Sigmoid colon (tissue), 7 donors: Measurements from ENCODE around the gene OAS3. TPM values are rescaled to one million over a fixed set of nuclear protein-coding genes. Genes with fewer than 3 reads are reported as not detected.
"Not testable (repeated sequence)": the region's sequence is repeated elsewhere in the genome, so short reads cannot be mapped to it uniquely, and the experiment has no call there.

ENCODE experiments used
- DNase-seq: peaks from one replicate; pipeline ENCODE4 v3.0.0-alpha.2; 2019
- H3K27ac ChIP-seq, 4 donors: fragments of 200-600 bp; sonication (generic); one replicate each; pipeline ENCODE4 v1.5.1; 2016 to 2019; ENCODE audit warnings: mild to moderate bottlenecking in 1 of 4
- H3K27me3 ChIP-seq, 3 donors: fragments of 200-600 bp; sonication (generic); one replicate each; pipeline ENCODE4 v1.5.1; 2019; ENCODE audit warnings: mild to moderate bottlenecking in 1 of 3
- H3K36me3 ChIP-seq, 4 donors: fragments of 200-600 bp; sonication (generic); one replicate each; pipeline ENCODE4 v1.5.1; 2016 to 2019
- H3K4me1 ChIP-seq, 4 donors: fragments of 200-600 bp; sonication (generic); one replicate each; pipeline ENCODE4 v1.5.1; 2017 to 2019
- H3K4me3 ChIP-seq, 4 donors: fragments of 200-600 bp; sonication (generic); one replicate each; pipeline ENCODE4 v1.5.1; 2017 to 2019; ENCODE audit warnings: mild to moderate bottlenecking in 2 of 4, moderate library complexity in 1 of 4
- H3K9me3 ChIP-seq, 4 donors: fragments of 200-600 bp in 3 of 4; sonication (generic) in 3 of 4; one replicate each; pipeline versions ENCODE4 v1.5.1 to v1.6.1; 2013 to 2019
- CTCF ChIP-seq, 4 experiments: fragments of 450-650 bp in 3 of 4; fragments of 200-600 bp in 1 of 4; IDR thresholded peaks; one replicate each; pipeline ENCODE4 v1.5.1; 2016 to 2019; ENCODE audit warnings: antibody characterized with exemption in 4 of 4, mild to moderate bottlenecking in 3 of 4, moderate library complexity in 2 of 4
- EP300 ChIP-seq, 4 donors: sonication (generic); formaldehyde crosslinking; IDR thresholded peaks; one replicate each; pipeline ENCODE4 v1.6.1; 2017; ENCODE audit warnings: antibody characterized with exemption in 4 of 4
- POLR2A ChIP-seq, 2 donors: fragments of 450-650 bp; IDR thresholded peaks; one replicate each; pipeline ENCODE4 v1.6.1; 2016; ENCODE audit warnings: antibody characterized with exemption in 2 of 2, mild to moderate bottlenecking in 2 of 2, moderate library complexity in 2 of 2
- POLR2AphosphoS5 ChIP-seq, 4 donors: sonication (generic); formaldehyde crosslinking; IDR thresholded peaks; one replicate each; pipeline ENCODE4 v1.6.1; 2017; ENCODE audit warnings: antibody characterized with exemption in 4 of 4
- WGBS, 2 donors: extraction: QIAGEN DNeasy Blood & Tissue Kit; methylation state at CpG; one replicate each; pipeline ENCODE4 v1.1.7; 2013; 5-methylcytosine and 5-hydroxymethylcytosine counted together
- intact Hi-C: fragments of 100-400 bp; cut with DNase I; formaldehyde crosslinking; loops from one replicate; pipeline ENCODE4 v1.15.1; 2023
- polyA plus RNA-seq, 3 donors: library from polyadenylated mRNA; stranded (reverse); fragments of 200-250 nt; gene quantifications; one replicate each; pipeline ENCODE4 v1.2.3, GENCODE V29; 2013
- total RNA-seq, 4 donors: library from RNA; depleted of rRNA; stranded (reverse); fragments of >200 nt; gene quantifications; one replicate each; pipeline ENCODE4 v1.1.0, GENCODE V29; 2016
- donor health status: healthy with polysubstance abuse.
- donor health status: Bipolar disorder and iron deficiency.
- donor health status: healthy.

The OAS3 gene
- total and polyA plus RNA-seq, 7 donors, result 1.8 to 37.0 (median 6.1) TPM

DNA sequence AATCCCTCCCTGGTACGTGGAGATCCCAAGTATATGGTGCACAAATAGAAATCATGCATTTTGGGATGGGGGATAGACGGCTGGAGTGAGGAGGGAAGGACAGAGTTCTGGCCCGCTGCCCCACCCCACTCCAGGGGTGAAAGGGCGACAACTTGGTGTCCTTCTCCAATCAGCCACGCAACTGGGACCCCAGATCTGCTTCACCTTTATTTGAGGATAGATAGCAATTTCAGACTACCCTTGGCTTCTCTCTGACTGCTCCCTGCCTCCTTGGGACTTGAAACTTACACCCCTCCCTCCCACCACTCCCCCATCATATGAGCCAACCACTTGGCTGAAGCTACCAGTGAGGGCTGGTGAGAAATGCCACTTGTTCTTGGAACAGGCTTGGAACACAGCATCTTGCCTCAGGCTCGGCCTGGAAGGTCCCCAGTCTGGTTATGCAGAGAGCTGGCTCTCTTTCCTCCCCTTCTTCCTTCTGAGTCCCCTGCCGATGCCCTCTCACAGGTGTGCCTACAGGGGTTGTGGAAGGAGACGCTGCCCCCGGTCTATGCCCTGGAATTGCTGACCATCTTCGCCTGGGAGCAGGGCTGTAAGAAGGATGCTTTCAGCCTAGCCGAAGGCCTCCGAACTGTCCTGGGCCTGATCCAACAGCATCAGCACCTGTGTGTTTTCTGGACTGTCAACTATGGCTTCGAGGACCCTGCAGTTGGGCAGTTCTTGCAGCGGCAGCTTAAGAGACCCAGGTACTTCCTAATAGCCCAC lies 8.1 kb downstream of the OAS3 start:
- TF ChIP-seq CTCF (IDR thresholded peaks at IDR 0.05) (no peak), EP300 (IDR thresholded peaks at IDR 0.05) (no peak), POLR2AphosphoS5 (IDR thresholded peaks at IDR 0.05) (no peak), POLR2A (IDR thresholded peaks at IDR 0.05) (no peak)
- Histone ChIP-seq H3K4me3 (no peak overlapping the region), H3K9me3 (no peaks in the 10 kb centered on the region), H3K36me3 (peaks cover 0 to 24% (median 0%) of the 10 kb centered on the region in 4 donors), H3K27ac (no peak overlapping the region), H3K27me3 (no peaks in the 10 kb centered on the region), H3K4me1 (no peaks in the 10 kb centered on the region)
- no peak for DNase-seq
- 94% methylated on average over 14 of the region's 14 CpGs for WGBS, 2 donors
- intact Hi-C loops, result no loop called here

DNA sequence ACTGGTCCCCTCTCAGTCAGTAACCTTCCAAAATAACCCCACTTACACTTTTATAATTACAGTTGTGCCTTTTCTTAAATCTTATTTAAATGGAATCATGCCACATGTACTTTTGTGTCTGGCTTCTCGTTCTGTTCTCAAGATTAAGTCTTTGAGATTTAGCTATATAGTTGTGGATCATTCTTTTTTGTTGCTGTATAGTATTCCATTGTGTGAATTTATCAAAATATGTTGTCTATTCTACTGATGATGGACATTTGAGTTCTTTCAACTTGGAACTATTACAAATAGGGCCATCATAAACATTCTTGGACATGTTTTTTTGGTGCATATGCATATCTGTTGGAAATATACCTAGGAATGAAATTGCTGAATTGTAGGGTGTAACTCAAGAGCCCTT lies 9.0 kb downstream of the OAS3 start:
- no peaks in the 10 kb centered on the region for H3K4me1 ChIP-seq
- WGBS, 2 donors, result 0 to 54% methylated on average over 1 of the region's 1 CpG
- H3K9me3 ChIP-seq, result no peaks in the 10 kb centered on the region
- no peak for DNase-seq
- peaks cover 0 to 24% (median 0%) of the 10 kb centered on the region in 4 donors for H3K36me3 ChIP-seq
- no peak overlapping the region for H3K27ac ChIP-seq
- TF ChIP-seq POLR2AphosphoS5 (IDR thresholded peaks at IDR 0.05) (no peak), CTCF (IDR thresholded peaks at IDR 0.05) (no peak), POLR2A (IDR thresholded peaks at IDR 0.05) (no peak)
- no peaks in the 10 kb centered on the region for H3K27me3 ChIP-seq
- intact Hi-C loops, result no loop called here
- no peak overlapping the region for H3K4me3 ChIP-seq

DNA sequence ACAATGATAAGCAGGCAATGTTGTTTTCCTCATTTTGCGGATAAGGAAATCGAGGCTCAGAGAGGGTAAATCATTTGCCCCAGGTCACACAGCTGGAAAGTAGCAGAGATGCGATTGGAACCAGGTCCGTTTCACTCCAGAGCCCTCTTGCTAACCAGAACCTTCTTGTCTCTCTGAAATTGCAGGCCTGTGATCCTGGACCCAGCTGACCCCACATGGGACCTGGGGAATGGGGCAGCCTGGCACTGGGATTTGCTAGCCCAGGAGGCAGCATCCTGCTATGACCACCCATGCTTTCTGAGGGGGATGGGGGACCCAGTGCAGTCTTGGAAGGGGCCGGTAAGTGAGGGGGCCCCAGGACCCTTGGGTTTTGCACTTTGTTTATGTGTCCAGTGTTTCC lies 9.5 kb downstream of the OAS3 start:
- Histone ChIP-seq H3K27me3 (no peaks in the 10 kb centered on the region), H3K36me3 (peaks cover 0 to 24% (median 0%) of the 10 kb centered on the region in 4 donors), H3K27ac (no peak overlapping the region), H3K4me1 (no peaks in the 10 kb centered on the region), H3K4me3 (no peak overlapping the region), H3K9me3 (no peaks in the 10 kb centered on the region)
- 95 to 97% methylated on average over 5 of the region's 5 CpGs for WGBS, 2 donors
- no peak for DNase-seq
- intact Hi-C loops, result no loop called here
- TF ChIP-seq POLR2A (IDR thresholded peaks at IDR 0.05) (no peak), POLR2AphosphoS5 (IDR thresholded peaks at IDR 0.05) (no peak), CTCF (IDR thresholded peaks at IDR 0.05) (no peak)

DNA sequence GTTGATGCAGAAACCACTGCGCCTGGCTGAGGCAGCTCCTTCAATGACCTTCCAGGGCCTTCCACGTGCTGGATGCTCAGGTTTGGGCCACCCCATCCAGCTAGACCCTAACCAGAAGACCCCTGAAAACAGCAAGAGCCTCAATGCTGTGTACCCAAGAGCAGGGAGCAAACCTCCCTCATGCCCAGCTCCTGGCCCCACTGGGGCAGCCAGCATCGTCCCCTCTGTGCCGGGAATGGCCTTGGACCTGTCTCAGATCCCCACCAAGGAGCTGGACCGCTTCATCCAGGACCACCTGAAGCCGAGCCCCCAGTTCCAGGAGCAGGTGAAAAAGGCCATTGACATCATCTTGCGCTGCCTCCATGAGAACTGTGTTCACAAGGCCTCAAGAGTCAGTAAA lies 10.5 kb downstream of the OAS3 start:
- H3K36me3 ChIP-seq, result peaks cover 0 to 24% (median 0%) of the 10 kb centered on the region in 4 donors
- DNase-seq, result no peak
- H3K27ac ChIP-seq, result no peak overlapping the region
- H3K9me3 ChIP-seq, result no peaks in the 10 kb centered on the region
- 94 to 97% methylated on average over 7 of the region's 7 CpGs for WGBS, 2 donors
- no peak for TF ChIP-seq POLR2AphosphoS5 (IDR thresholded peaks at IDR 0.05)
- TF ChIP-seq EP300 (IDR thresholded peaks at IDR 0.05), result no peak
- no peak for TF ChIP-seq CTCF (IDR thresholded peaks at IDR 0.05)
- no peak for TF ChIP-seq POLR2A (IDR thresholded peaks at IDR 0.05)
- H3K4me3 ChIP-seq, result no peak overlapping the region
- intact Hi-C loops, result no loop called here
- H3K27me3 ChIP-seq, result no peaks in the 10 kb centered on the region
- H3K4me1 ChIP-seq, result no peaks in the 10 kb centered on the region

- WGBS, 2 donors, result 94 to 95% methylated on average over 11 of the region's 11 CpGs
- Histone ChIP-seq H3K4me3 (no peak overlapping the region), H3K4me1 (no peaks in the 10 kb centered on the region), H3K27me3 (no peaks in the 10 kb centered on the region), H3K36me3 (peaks cover 0 to 24% (median 0%) of the 10 kb centered on the region in 4 donors), H3K27ac (no peak overlapping the region), H3K9me3 (no peaks in the 10 kb centered on the region)
- DNase-seq, result no peak
- TF ChIP-seq POLR2A (IDR thresholded peaks at IDR 0.05), result no peak
- TF ChIP-seq POLR2AphosphoS5 (IDR thresholded peaks at IDR 0.05), result no peak
- TF ChIP-seq EP300 (IDR thresholded peaks at IDR 0.05), result no peak
- no peak for TF ChIP-seq CTCF (IDR thresholded peaks at IDR 0.05)
- intact Hi-C loops, result no loop called here
Observed at GRCh38 chr12:112950701-112951100, 12.4 kb downstream of the OAS3 start.

GRCh38 chr12:112957125-112957524 lies 18.9 kb downstream of the OAS3 start:
- H3K4me3 ChIP-seq, H3K27me3 ChIP-seq, H3K9me3 ChIP-seq, H3K27ac ChIP-seq, DNase-seq, intact Hi-C loops, H3K4me1 ChIP-seq: not testable (repeated sequence)
- H3K36me3 ChIP-seq, result peaks cover 0 to 22% (median 3%) of the 10 kb centered on the region in 4 donors
- 96 to 97% methylated on average over 4 of the region's 4 CpGs for WGBS, 2 donors
